Endodermal cell (in vitro differentiated cells): ENCODE data around the gene HSD17B12. TPM values are rescaled to one million over a fixed set of nuclear protein-coding genes. Genes with fewer than 3 reads are reported as not detected.

ENCODE experiments used
- DNase-seq: peaks from one replicate; pipeline ENCODE4 v3.0.0-alpha.2; 2017
- H3K27ac ChIP-seq: 2 replicates; pipeline ENCODE4 v1.5.1; 2013; ENCODE audit warnings: mild to moderate bottlenecking, low read depth, low read length, moderate library complexity
- H3K27me3 ChIP-seq: 2 replicates; pipeline ENCODE4 v1.6.1; 2013; ENCODE audit warnings: mild to moderate bottlenecking, low read length, moderate library complexity; ENCODE audit not compliant: insufficient read depth, control insufficient read depth, poor library complexity, severe bottlenecking
- H3K36me3 ChIP-seq: 2 replicates; pipeline ENCODE4 v1.7.0; 2013; ENCODE audit warnings: mild to moderate bottlenecking, low read length, moderate library complexity; ENCODE audit not compliant: control insufficient read depth, insufficient read depth
- H3K4me1 ChIP-seq: one replicate; pipeline ENCODE4 v1.7.0; 2013; ENCODE audit warnings: low read length; ENCODE audit not compliant: control insufficient read depth, insufficient read depth
- H3K4me3 ChIP-seq: 2 replicates; pipeline ENCODE4 v1.5.1; 2013; ENCODE audit warnings: mild to moderate bottlenecking, low read length, moderate library complexity
- H3K9ac ChIP-seq: 2 replicates; pipeline ENCODE4 v1.6.1; 2013; ENCODE audit warnings: mild to moderate bottlenecking, low read length, moderate library complexity; ENCODE audit not compliant: poor library complexity, severe bottlenecking; ENCODE audit errors: extremely low read depth
- H3K9me3 ChIP-seq: 2 replicates; pipeline ENCODE4 v1.6.1; 2013; ENCODE audit warnings: mild to moderate bottlenecking, low read length, moderate library complexity; ENCODE audit not compliant: control insufficient read depth
- H3K27ac Mint-ChIP-seq: 2 replicates; pipeline ENCODE4 v1.8.0; 2020; ENCODE audit warnings: mixed read lengths
- H3K27me3 Mint-ChIP-seq: 2 replicates; pipeline ENCODE4 v1.8.0; 2021; ENCODE audit warnings: mild to moderate bottlenecking, mixed read lengths; ENCODE audit not compliant: insufficient read depth
- H3K36me3 Mint-ChIP-seq: 2 replicates; pipeline ENCODE4 v1.8.0; 2020; ENCODE audit warnings: low read depth, mixed read lengths
- H3K4me1 Mint-ChIP-seq: 2 replicates; pipeline ENCODE4 v1.8.0; 2020; ENCODE audit warnings: mixed read lengths
- H3K4me3 Mint-ChIP-seq: 2 replicates; pipeline ENCODE4 v1.8.0; 2020; ENCODE audit warnings: mild to moderate bottlenecking, moderate library complexity, mixed read lengths
- H3K9me3 Mint-ChIP-seq: 2 replicates; pipeline ENCODE4 v1.8.0; 2020; ENCODE audit warnings: mild to moderate bottlenecking, mixed read lengths
- WGBS, 2 experiments: methylation state at CpG; one replicate each; pipeline versions ENCODE4 v1.1.5 to v1.1.7; 2013; ENCODE audit warnings: missing lambda C conversion rate in 2 of 2, mixed read lengths in 1 of 2; ENCODE audit not compliant: insufficient coverage in 1 of 2, insufficient read length in 1 of 2; 5-methylcytosine and 5-hydroxymethylcytosine counted together
- total RNA-seq, 2 donors: library from RNA; stranded (reverse); fragmentation: NEBNext Ultra II Directional in 1 of 2; extraction: Animal tissue kit (Norgen Biotek cat#: 25700) in 1 of 2; gene quantifications; 2 replicates in 1 of 2; 3 replicates in 1 of 2; pipeline ENCODE4 v1.2.1, GENCODE V29; 2021
- TF ChIP-seq, protein P1 (sequence below): fragments of 200-600 bp; sonication (generic); conservative IDR thresholded peaks from 2 replicates; pipeline ENCODE4 v1.5.0; 2021; ENCODE audit warnings: antibody characterized with exemption, mild to moderate bottlenecking

Gene HSD17B12
- total RNA-seq, 2 donors from 2014 or later = 109 to 138 TPM

DNA sequence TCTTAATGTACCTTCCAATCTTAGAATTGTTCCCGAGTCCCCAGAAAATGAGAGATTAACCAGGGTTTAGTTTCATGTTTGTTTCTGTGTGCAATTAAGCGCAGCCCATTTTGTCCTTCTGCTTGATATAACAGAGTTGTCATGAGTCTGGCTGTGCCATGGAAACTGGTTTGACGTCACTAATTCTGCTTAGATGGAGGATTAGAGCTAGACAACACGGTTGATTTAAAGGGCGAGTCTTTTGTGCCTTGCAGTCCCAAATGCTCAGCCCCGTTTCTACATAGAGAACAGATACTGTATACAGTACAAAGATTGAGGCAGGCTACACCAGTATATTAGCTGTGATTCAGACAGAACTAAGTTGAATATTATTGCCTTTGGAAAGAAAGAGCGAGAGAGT lies 154.6 kb downstream of the HSD17B12 start:
- TF ChIP-seq, protein P1, sequence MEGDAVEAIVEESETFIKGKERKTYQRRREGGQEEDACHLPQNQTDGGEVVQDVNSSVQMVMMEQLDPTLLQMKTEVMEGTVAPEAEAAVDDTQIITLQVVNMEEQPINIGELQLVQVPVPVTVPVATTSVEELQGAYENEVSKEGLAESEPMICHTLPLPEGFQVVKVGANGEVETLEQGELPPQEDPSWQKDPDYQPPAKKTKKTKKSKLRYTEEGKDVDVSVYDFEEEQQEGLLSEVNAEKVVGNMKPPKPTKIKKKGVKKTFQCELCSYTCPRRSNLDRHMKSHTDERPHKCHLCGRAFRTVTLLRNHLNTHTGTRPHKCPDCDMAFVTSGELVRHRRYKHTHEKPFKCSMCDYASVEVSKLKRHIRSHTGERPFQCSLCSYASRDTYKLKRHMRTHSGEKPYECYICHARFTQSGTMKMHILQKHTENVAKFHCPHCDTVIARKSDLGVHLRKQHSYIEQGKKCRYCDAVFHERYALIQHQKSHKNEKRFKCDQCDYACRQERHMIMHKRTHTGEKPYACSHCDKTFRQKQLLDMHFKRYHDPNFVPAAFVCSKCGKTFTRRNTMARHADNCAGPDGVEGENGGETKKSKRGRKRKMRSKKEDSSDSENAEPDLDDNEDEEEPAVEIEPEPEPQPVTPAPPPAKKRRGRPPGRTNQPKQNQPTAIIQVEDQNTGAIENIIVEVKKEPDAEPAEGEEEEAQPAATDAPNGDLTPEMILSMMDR = no peak
- Mint-ChIP-seq H3K27ac (no peak overlapping the region), H3K36me3 (peaks cover 29% of the 10 kb centered on the region), H3K4me3 (no peak overlapping the region), H3K4me1 (peaks cover 26% of the 10 kb centered on the region), H3K27me3 (no peaks in the 10 kb centered on the region), H3K9me3 (no peaks in the 10 kb centered on the region)
- Histone ChIP-seq H3K27ac (no peak overlapping the region), H3K4me3 (no peak overlapping the region), H3K27me3 (no peaks in the 10 kb centered on the region), H3K4me1 (no peaks in the 10 kb centered on the region), H3K36me3 (peaks cover 42% of the 10 kb centered on the region), H3K9ac (no peak overlapping the region), H3K9me3 (no peaks in the 10 kb centered on the region)
- no peak for DNase-seq
- 89 to 90% methylated on average over 6 to 7 of the region's 7 CpGs for WGBS, 2 experiments

- Histone ChIP-seq H3K36me3 (peaks cover 46% of the 10 kb centered on the region), H3K27me3 (no peaks in the 10 kb centered on the region), H3K9me3 (no peaks in the 10 kb centered on the region), H3K27ac (no peak overlapping the region), H3K4me3 (no peak overlapping the region), H3K9ac (no peak overlapping the region), H3K4me1 (no peaks in the 10 kb centered on the region)
- peaks cover 32% of the 10 kb centered on the region for H3K36me3 Mint-ChIP-seq
- peaks cover 24% of the 10 kb centered on the region for H3K4me1 Mint-ChIP-seq
- 94 to 100% methylated on average over 3 to 4 of the region's 4 CpGs for WGBS, 2 experiments
- no peaks in the 10 kb centered on the region for H3K27me3 Mint-ChIP-seq
- no peak overlapping the region for H3K27ac Mint-ChIP-seq
- no peak overlapping the region for H3K4me3 Mint-ChIP-seq
- no peak for DNase-seq
- TF ChIP-seq, protein P1 = no peak
- H3K9me3 Mint-ChIP-seq = no peaks in the 10 kb centered on the region
Measured at GRCh38 chr11:43837879-43838278, 157.3 kb downstream of the HSD17B12 start.

- peaks cover 62% of the 10 kb centered on the region for H3K36me3 ChIP-seq
- WGBS, 2 experiments = 76% methylated on average over 1 of the region's 1 CpG; no CpG with 5 or more reads in 1 of the 2 experiments
- H3K27me3 ChIP-seq = no peaks in the 10 kb centered on the region
- Mint-ChIP-seq H3K36me3 (peaks cover 50% of the 10 kb centered on the region), H3K4me3 (no peak overlapping the region), H3K27me3 (no peaks in the 10 kb centered on the region), H3K4me1 (no peaks in the 10 kb centered on the region), H3K27ac (no peak overlapping the region), H3K9me3 (no peaks in the 10 kb centered on the region)
- no peak overlapping the region for H3K4me3 ChIP-seq
- no peak for DNase-seq
- no peaks in the 10 kb centered on the region for H3K9me3 ChIP-seq
- TF ChIP-seq, protein P1 = no peak
- no peak overlapping the region for H3K27ac ChIP-seq
- no peak overlapping the region for H3K9ac ChIP-seq
- H3K4me1 ChIP-seq = no peaks in the 10 kb centered on the region
Measured at GRCh38 chr11:43842021-43842420, 161.5 kb downstream of the HSD17B12 start.
